ENCODE measurements around the gene ARG2. TPM values are rescaled to one million over a fixed set of nuclear protein-coding genes. Genes with fewer than 3 reads are reported as not detected.

Gene ARG2
- total RNA-seq, 1 donor from 2014 or later = 1.0 TPM

GRCh38 chr14:67697006-67697405, 77.3 kb downstream of the ARG2 start:
- peaks cover 0 to under 1% (median 0%) of the 10 kb centered on the region in 3 donors for H3K36me3 ChIP-seq (ENCODE audit: control insufficient read depth in 3 of 3, insufficient read depth in 3 of 3, low read length in 3 of 3)
- H3K4me3 ChIP-seq (ENCODE audit: low read length in 3 of 3) = no peak overlapping the region
- H3K9me3 ChIP-seq (ENCODE audit: control insufficient read depth in 3 of 3, low read length in 3 of 3) = no peaks in the 10 kb centered on the region
- no peak overlapping the region for H3K27ac ChIP-seq (ENCODE audit: low read depth, low read length)
- H3K4me1 ChIP-seq (ENCODE audit: control insufficient read depth in 3 of 3, insufficient read depth in 3 of 3, low read length in 3 of 3) = peaks cover 0 to 7% (median 7%) of the 10 kb centered on the region in 3 donors
- no peak overlapping the region for H3K9ac ChIP-seq (ENCODE audit: low read depth in 1 of 3, low read length in 3 of 3)
- no peaks in the 10 kb centered on the region for H3K27me3 ChIP-seq (ENCODE audit: control insufficient read depth in 3 of 3, insufficient read depth in 3 of 3, low read length in 3 of 3)

- Histone ChIP-seq H3K9ac (ENCODE audit: low read depth in 1 of 3, low read length in 3 of 3) (no peak overlapping the region), H3K4me1 (ENCODE audit: control insufficient read depth in 3 of 3, insufficient read depth in 3 of 3, low read length in 3 of 3) (peaks cover 0 to 7% (median 7%) of the 10 kb centered on the region in 3 donors), H3K9me3 (ENCODE audit: control insufficient read depth in 3 of 3, low read length in 3 of 3) (no peaks in the 10 kb centered on the region), H3K27ac (ENCODE audit: low read depth, low read length) (no peak overlapping the region), H3K36me3 (ENCODE audit: control insufficient read depth in 3 of 3, insufficient read depth in 3 of 3, low read length in 3 of 3) (no peaks in the 10 kb centered on the region), H3K27me3 (ENCODE audit: control insufficient read depth in 3 of 3, insufficient read depth in 3 of 3, low read length in 3 of 3) (no peaks in the 10 kb centered on the region), H3K4me3 (ENCODE audit: low read length in 3 of 3) (no peak overlapping the region)
These were observed 78.5 kb downstream of the ARG2 start for GRCh38 chr14:67698179-67698578.

Small RNAs within 50 kb of the gene (small RNA-seq; reads per million reads assigned to genes)
- gene AL132640.3 (not detected), gene RF00019 (not detected), gene RNA5SP386 (not detected)

Other genes starting within 250 kb of the ARG2 start
- 3.7 TPM for gene PLEK2, start 207.8 kb upstream of the ARG2 start, total RNA-seq
- gene TMEM229B, start 131.2 kb upstream of the ARG2 start, total RNA-seq = 0.52 TPM
- gene PLEKHH1, start 86.6 kb upstream of the ARG2 start, total RNA-seq = 1.6 TPM
- 18.3 TPM for gene PIGH, start 19.7 kb upstream of the ARG2 start, total RNA-seq
- gene VTI1B, start 54.7 kb downstream of the ARG2 start, total RNA-seq = 20.4 TPM
- gene RDH11, start 75.8 kb downstream of the ARG2 start, total RNA-seq = 35.5 TPM
- 0.52 TPM for gene RDH12, start 82.0 kb downstream of the ARG2 start, total RNA-seq
- gene ZFYVE26, start 196.7 kb downstream of the ARG2 start, total RNA-seq = 21.9 TPM
- gene RAD51B, start 199.9 kb downstream of the ARG2 start, total RNA-seq = 38.6 TPM